Endothelial cell of umbilical vein (primary cell): ENCODE results near the gene DCAF6. TPM values are rescaled to one million over a fixed set of nuclear protein-coding genes. Genes with fewer than 3 reads are reported as not detected.

Experiments
- BruUV-seq: library from RNA; stranded (reverse); fragments of 400-500 nt; replicated peaks from 2 replicates; lab custom pipeline; 2021; lab: Mats Ljungman, UMichigan
- CTCF ChIA-PET: fragments of 300-600, 350-600 bp; sonication (Branson Sonifier 250); formaldehyde crosslinking; loops from one replicate; lab custom pipeline; 2021; ENCODE audit warnings: antibody characterized with exemption, inconsistent platforms; lab: Charles Lee
- POLR2A ChIA-PET: fragments of 300-600, 350-600 bp; sonication (Branson Sonifier 250); formaldehyde crosslinking; loops from one replicate; lab custom pipeline; 2021; ENCODE audit warnings: antibody characterized with exemption, inconsistent platforms; lab: Charles Lee
- DNase-seq: peaks from one replicate; pipeline ENCODE4 v3.0.0-alpha.2; 2011; ENCODE audit warnings: low read depth, low spot score
- FAIRE-seq: peaks from 2 replicates; lab custom pipeline; 2011; peaks lifted over from hg19 to GRCh38; lab: Jason Lieb, UNC
- H2AFZ ChIP-seq: 2 replicates; pipeline ENCODE4 v1.6.0; 2012; ENCODE audit warnings: low read depth, low read length, control low read depth, inconsistent platforms
- H3K27ac ChIP-seq: 2 replicates; pipeline ENCODE4 v1.5.1; 2011; ENCODE audit warnings: low read depth, mild to moderate bottlenecking, control low read depth, low read length, moderate library complexity; ENCODE audit not compliant: insufficient read depth
- H3K27me3 ChIP-seq, 2 experiments: 2 replicates each; pipeline versions ENCODE4 v1.6.0 to v1.6.1; 2011; ENCODE audit warnings: low read length in 2 of 2, mixed read lengths in 1 of 2; ENCODE audit not compliant: control insufficient read depth in 2 of 2, insufficient read depth in 2 of 2
- H3K36me3 ChIP-seq, 2 experiments: 2 replicates in 1 of 2; 3 replicates in 1 of 2; pipeline ENCODE4 v1.5.1; 2011; ENCODE audit warnings: low read length in 2 of 2, mild to moderate bottlenecking in 1 of 2, moderate library complexity in 1 of 2; ENCODE audit not compliant: control insufficient read depth in 2 of 2, insufficient read depth in 2 of 2; ENCODE audit errors: extremely low read depth in 1 of 2
- H3K4me1 ChIP-seq: 3 replicates; pipeline ENCODE4 v1.5.1; 2011; ENCODE audit warnings: mild to moderate bottlenecking, low read length; ENCODE audit not compliant: control insufficient read depth, insufficient read depth; ENCODE audit errors: extremely low read depth
- H3K4me2 ChIP-seq: 2 replicates; pipeline ENCODE4 v1.6.1; 2011; ENCODE audit warnings: low read length, control low read depth, mixed read lengths; ENCODE audit not compliant: insufficient read depth
- H3K4me3 ChIP-seq, 3 experiments: fragments of 200-600 bp in 1 of 3; sonication (generic), shearing (Covaris generic) in 1 of 3; replicated peaks in 1 of 3; 2 replicates each; pipeline ENCODE4 v1.5.1; 2011 to 2016; ENCODE audit warnings: control low read depth in 3 of 3, low read length in 3 of 3, mild to moderate bottlenecking in 2 of 3, inconsistent platforms in 1 of 3, low read depth in 1 of 3, moderate library complexity in 1 of 3; ENCODE audit not compliant: insufficient read depth in 1 of 3
- H3K79me2 ChIP-seq: 2 replicates; pipeline ENCODE4 v1.6.0; 2012; ENCODE audit warnings: low read length, inconsistent platforms; ENCODE audit not compliant: control insufficient read depth, insufficient read depth
- H3K9ac ChIP-seq: replicated peaks from 2 replicates; pipeline ENCODE3; 2011; ENCODE audit warnings: low read length, control low read depth; ENCODE audit not compliant: insufficient read depth; ENCODE audit errors: extremely low read depth
- H3K9me1 ChIP-seq: replicated peaks from 3 replicates; pipeline ENCODE4 v1.6.0; 2011; ENCODE audit warnings: mild to moderate bottlenecking, low read length; ENCODE audit not compliant: control insufficient read depth, insufficient read depth; ENCODE audit errors: extremely low read depth
- H3K9me3 ChIP-seq: replicated peaks from 2 replicates; pipeline ENCODE4 v1.5.1; 2012; ENCODE audit warnings: low read length, inconsistent platforms; ENCODE audit not compliant: control insufficient read depth, insufficient read depth
- H4K20me1 ChIP-seq: replicated peaks from 2 replicates; pipeline ENCODE3; 2011; ENCODE audit warnings: mild to moderate bottlenecking, low read length; ENCODE audit not compliant: control insufficient read depth, insufficient read depth; ENCODE audit errors: extremely low read depth
- CTCF ChIP-seq, 2 donors: IDR thresholded peaks; 1 replicate in 1 of 2; 2 replicates in 1 of 2; pipeline ENCODE4 v1.5.1; 2011; ENCODE audit warnings: low read length in 2 of 2, mild to moderate bottlenecking in 2 of 2, moderate library complexity in 2 of 2, control low read depth in 1 of 2, inconsistent platforms in 1 of 2, low read depth in 1 of 2; ENCODE audit not compliant: insufficient read depth in 1 of 2; ENCODE audit errors: extremely low read depth in 1 of 2
- EZH2 ChIP-seq: IDR thresholded peaks from 2 replicates; pipeline ENCODE4 v1.6.1; 2012; ENCODE audit warnings: borderline replicate concordance, low read depth, mild to moderate bottlenecking, moderate library complexity, low read length, inconsistent platforms; ENCODE audit not compliant: severe bottlenecking
- FOS ChIP-seq: IDR thresholded peaks from 2 replicates; pipeline ENCODE4 v1.6.1; 2011; ENCODE audit warnings: mild to moderate bottlenecking, low read length, moderate library complexity, borderline replicate concordance; ENCODE audit not compliant: insufficient read depth
- GATA2 ChIP-seq: IDR thresholded peaks from 2 replicates; pipeline ENCODE4 v1.7.0; 2011; ENCODE audit warnings: low read depth, mild to moderate bottlenecking, moderate library complexity, mixed read lengths, low read length; ENCODE audit not compliant: insufficient read length, insufficient read depth
- JUN ChIP-seq: IDR thresholded peaks from 2 replicates; pipeline ENCODE4 v1.6.1; 2011; ENCODE audit warnings: borderline replicate concordance, low read depth; ENCODE audit not compliant: insufficient read length, insufficient read depth
- MYC ChIP-seq: IDR thresholded peaks from one replicate; pipeline ENCODE4 v1.6.1; 2011; ENCODE audit warnings: mild to moderate bottlenecking, low read depth, low read length
- POLR2A ChIP-seq: IDR thresholded peaks from 2 replicates; pipeline ENCODE4 v1.6.1; 2012; ENCODE audit warnings: low read depth, mild to moderate bottlenecking, control low read depth, low read length
- POLR2AphosphoS5 ChIP-seq: IDR thresholded peaks from 2 replicates; pipeline ENCODE4 v1.6.1; 2012; ENCODE audit warnings: low read depth, mild to moderate bottlenecking, control low read depth, low read length, moderate library complexity; ENCODE audit not compliant: insufficient read depth
- dilution Hi-C: fragments of 300-500 bp; cut with MboI; formaldehyde crosslinking; loops from one replicate; pipeline ENCODE4 v1.15.0; 2019; ENCODE audit warnings: low sequenced_read_pairs; ENCODE audit not compliant: extremely low pct_ligation_motif_present
- intact Hi-C: fragments of 100-400 bp; cut with micrococcal nuclease; formaldehyde crosslinking; loops from one replicate; pipeline ENCODE4 v1.10.0; 2022
- polyA plus RNA-seq, 4 experiments: library from polyadenylated mRNA; depleted of rRNA in 3 of 4; stranded (reverse) in 3 of 4; unstranded in 1 of 4; fragments of >200 nt; gene quantifications; 2 replicates each; pipeline versions ENCODE4 v1.2.1 to v1.2.3, GENCODE V29; 2011 to 2012; ENCODE audit warnings: missing spikeins in 1 of 4
- total RNA-seq: library from RNA; stranded (reverse); gene quantifications from 2 replicates; pipeline ENCODE4 v1.2.3, GENCODE V29; 2021
- TF ChIP-seq, protein P1 (sequence below): IDR thresholded peaks from 2 replicates; pipeline ENCODE4 v1.6.1; 2011; ENCODE audit not compliant: insufficient read depth, insufficient read length

The DCAF6 gene
- total and polyA plus RNA-seq, 2 donors (not counting 3 experiments of a cell fraction or from before 2014, with no cell fraction given) = 28.6 to 39.4 TPM

DNA sequence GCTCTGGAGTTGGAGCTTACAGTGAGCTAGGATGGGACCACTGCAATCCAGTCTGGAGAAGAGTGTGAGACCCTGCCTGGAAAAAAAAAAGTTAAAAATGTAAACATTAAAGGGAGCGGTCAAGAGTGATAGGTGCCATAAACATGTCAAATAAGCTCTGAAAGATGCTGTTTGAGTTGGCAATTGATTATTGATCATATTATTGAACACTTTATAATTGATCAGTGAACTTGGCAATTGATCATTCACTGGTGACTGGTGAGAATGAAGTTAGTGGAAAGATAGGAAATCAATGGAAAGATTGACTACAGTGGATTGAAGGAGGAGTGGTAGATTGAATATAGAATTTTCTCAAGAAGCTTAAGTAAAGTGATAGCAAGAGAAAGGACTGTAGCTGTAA lies 64.7 kb downstream of the DCAF6 start:
- no peaks in the 10 kb centered on the region for H3K9me3 ChIP-seq
- H3K36me3 ChIP-seq = peaks cover 2 to 3% of the 10 kb centered on the region in 2 experiments
- no peaks in the 10 kb centered on the region for H3K9me1 ChIP-seq
- intact Hi-C loops (no loop called here), dilution Hi-C loops (no loop called here)
- BruUV-seq = no TSS peak
- no peak for DNase-seq
- no peak overlapping the region for H3K4me2 ChIP-seq
- POLR2A ChIA-PET = no interaction called here
- H3K27me3 ChIP-seq = no peaks in the 10 kb centered on the region
- no peaks in the 10 kb centered on the region for H3K4me1 ChIP-seq
- no peak overlapping the region for H3K9ac ChIP-seq
- no peak for FAIRE-seq
- H2AFZ ChIP-seq = no peak overlapping the region
- no peaks in the 10 kb centered on the region for H4K20me1 ChIP-seq
- CTCF ChIA-PET = no interaction called here
- H3K27ac ChIP-seq = no peak overlapping the region
- TF ChIP-seq CTCF (IDR thresholded peaks at IDR 0.05; ENCODE audit: extremely low read depth in 1 of 2, insufficient read depth in 1 of 2, low read depth in 1 of 2, low read length in 2 of 2) = no peak
- TF ChIP-seq POLR2AphosphoS5 = no peak
- TF ChIP-seq JUN = no peak
- no peak for TF ChIP-seq FOS
- TF ChIP-seq, protein P1, sequence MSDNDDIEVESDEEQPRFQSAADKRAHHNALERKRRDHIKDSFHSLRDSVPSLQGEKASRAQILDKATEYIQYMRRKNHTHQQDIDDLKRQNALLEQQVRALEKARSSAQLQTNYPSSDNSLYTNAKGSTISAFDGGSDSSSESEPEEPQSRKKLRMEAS = no peak
- TF ChIP-seq MYC = no peak
- no peak for TF ChIP-seq EZH2
- TF ChIP-seq GATA2 = no peak
- no peak for TF ChIP-seq POLR2A
- no peaks in the 10 kb centered on the region for H3K79me2 ChIP-seq
- no peak overlapping the region for H3K4me3 ChIP-seq
